Adrenal gland (tissue), 5 donors: ENCODE results near the gene RAB11FIP2.

Experiments
- POLR2A ChIP-seq, 2 donors: fragments of 450-650 bp; IDR thresholded peaks; one replicate each; pipeline ENCODE4 v1.6.1; 2017; ENCODE audit warnings: antibody characterized with exemption in 2 of 2, mild to moderate bottlenecking in 2 of 2, moderate library complexity in 1 of 2
- TF ChIP-seq, protein P1 (sequence below), 6 experiments: fragments of 450-650 bp in 4 of 6; fragments of 200-600 bp in 2 of 6; sonication (generic) in 1 of 6; IDR thresholded peaks; 1 replicate in 5 of 6; 2 replicates in 1 of 6; pipeline versions ENCODE4 v1.5.1 to v1.8.0; 2016 to 2021; ENCODE audit warnings: antibody characterized with exemption in 6 of 6, mild to moderate bottlenecking in 2 of 6, moderate library complexity in 1 of 6
- donor health status: DM: no; HTN: no; CAD: no.

- TF ChIP-seq, protein P1, sequence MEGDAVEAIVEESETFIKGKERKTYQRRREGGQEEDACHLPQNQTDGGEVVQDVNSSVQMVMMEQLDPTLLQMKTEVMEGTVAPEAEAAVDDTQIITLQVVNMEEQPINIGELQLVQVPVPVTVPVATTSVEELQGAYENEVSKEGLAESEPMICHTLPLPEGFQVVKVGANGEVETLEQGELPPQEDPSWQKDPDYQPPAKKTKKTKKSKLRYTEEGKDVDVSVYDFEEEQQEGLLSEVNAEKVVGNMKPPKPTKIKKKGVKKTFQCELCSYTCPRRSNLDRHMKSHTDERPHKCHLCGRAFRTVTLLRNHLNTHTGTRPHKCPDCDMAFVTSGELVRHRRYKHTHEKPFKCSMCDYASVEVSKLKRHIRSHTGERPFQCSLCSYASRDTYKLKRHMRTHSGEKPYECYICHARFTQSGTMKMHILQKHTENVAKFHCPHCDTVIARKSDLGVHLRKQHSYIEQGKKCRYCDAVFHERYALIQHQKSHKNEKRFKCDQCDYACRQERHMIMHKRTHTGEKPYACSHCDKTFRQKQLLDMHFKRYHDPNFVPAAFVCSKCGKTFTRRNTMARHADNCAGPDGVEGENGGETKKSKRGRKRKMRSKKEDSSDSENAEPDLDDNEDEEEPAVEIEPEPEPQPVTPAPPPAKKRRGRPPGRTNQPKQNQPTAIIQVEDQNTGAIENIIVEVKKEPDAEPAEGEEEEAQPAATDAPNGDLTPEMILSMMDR (IDR thresholded peaks at IDR 0.05) = no peak
- TF ChIP-seq POLR2A (IDR thresholded peaks at IDR 0.05) = no peak
Measured at GRCh38 chr10:118012952-118013525, 33.7 kb downstream of the RAB11FIP2 start.
